HG03432 (cell line): Measurements from ENCODE around the gene SKOR2.

Source experiments
- ATAC-seq: cut with Tn5 transposase; IDR thresholded peaks from one replicate; pipeline ENCODE4 v1.9.1; 2021; ENCODE audit warnings: mild to moderate bottlenecking, moderate library complexity; ENCODE audit not compliant: unreplicated experiment

SKOR2 gene, protein sequence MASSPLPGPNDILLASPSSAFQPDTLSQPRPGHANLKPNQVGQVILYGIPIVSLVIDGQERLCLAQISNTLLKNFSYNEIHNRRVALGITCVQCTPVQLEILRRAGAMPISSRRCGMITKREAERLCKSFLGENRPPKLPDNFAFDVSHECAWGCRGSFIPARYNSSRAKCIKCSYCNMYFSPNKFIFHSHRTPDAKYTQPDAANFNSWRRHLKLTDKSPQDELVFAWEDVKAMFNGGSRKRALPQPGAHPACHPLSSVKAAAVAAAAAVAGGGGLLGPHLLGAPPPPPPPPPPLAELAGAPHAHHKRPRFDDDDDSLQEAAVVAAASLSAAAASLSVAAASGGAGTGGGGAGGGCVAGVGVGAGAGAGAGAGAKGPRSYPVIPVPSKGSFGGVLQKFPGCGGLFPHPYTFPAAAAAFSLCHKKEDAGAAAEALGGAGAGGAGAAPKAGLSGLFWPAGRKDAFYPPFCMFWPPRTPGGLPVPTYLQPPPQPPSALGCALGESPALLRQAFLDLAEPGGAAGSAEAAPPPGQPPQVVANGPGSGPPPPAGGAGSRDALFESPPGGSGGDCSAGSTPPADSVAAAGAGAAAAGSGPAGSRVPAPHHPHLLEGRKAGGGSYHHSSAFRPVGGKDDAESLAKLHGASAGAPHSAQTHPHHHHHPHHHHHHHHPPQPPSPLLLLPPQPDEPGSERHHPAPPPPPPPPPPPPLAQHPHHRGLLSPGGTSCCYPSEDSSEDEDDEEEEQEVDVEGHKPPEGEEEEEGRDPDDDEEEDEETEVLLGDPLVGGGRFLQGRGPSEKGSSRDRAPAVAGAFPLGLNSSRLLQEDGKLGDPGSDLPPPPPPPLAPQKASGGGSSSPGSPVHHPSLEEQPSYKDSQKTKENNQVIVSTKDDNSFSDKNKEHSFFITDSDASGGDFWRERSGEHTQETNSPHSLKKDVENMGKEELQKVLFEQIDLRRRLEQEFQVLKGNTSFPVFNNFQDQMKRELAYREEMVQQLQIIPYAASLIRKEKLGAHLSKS

GRCh38 chr18:47251289-47252120, at the start of gene SKOR2:
TSS of gene SKOR2 (minus strand) at chr18:47251660. CDS start at chr18:47249183, 2,477 bp downstream.
- ATAC-seq, result no peak

- no peak for ATAC-seq
Measured at GRCh38 chr18:47296462-47296861, 45.0 kb upstream of the SKOR2 start.

- ATAC-seq, result no peak
Measured at GRCh38 chr18:47294801-47295200, 43.3 kb upstream of the SKOR2 start.

- no peak for ATAC-seq
Measured at GRCh38 chr18:47288741-47289140, 37.3 kb upstream of the SKOR2 start.

- no peak for ATAC-seq
Measured at GRCh38 chr18:47287911-47288585, 36.6 kb upstream of the SKOR2 start.

- ATAC-seq, result no peak
Measured at GRCh38 chr18:47286776-47287410, 35.4 kb upstream of the SKOR2 start.

DNA sequence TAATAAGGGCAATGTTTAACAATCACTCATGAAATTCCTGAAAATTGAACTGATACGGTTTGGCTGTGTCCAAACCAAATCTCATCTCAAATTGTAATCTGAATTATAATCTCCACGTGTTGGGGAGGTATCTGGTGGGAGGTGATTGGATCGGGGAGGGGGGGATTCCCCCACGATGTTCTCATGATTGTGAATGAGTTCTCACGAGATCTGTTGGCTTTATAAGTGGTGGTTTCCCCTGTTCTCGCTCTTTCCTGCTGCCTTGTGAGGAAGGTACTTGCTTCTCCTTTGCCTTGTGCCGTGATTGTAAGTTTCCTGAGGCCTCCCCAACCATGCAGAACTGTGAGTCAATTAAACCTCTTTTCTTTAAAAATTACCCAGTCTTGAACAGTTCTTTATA, 34.0 kb upstream of the SKOR2 start:
- no peak for ATAC-seq

DNA sequence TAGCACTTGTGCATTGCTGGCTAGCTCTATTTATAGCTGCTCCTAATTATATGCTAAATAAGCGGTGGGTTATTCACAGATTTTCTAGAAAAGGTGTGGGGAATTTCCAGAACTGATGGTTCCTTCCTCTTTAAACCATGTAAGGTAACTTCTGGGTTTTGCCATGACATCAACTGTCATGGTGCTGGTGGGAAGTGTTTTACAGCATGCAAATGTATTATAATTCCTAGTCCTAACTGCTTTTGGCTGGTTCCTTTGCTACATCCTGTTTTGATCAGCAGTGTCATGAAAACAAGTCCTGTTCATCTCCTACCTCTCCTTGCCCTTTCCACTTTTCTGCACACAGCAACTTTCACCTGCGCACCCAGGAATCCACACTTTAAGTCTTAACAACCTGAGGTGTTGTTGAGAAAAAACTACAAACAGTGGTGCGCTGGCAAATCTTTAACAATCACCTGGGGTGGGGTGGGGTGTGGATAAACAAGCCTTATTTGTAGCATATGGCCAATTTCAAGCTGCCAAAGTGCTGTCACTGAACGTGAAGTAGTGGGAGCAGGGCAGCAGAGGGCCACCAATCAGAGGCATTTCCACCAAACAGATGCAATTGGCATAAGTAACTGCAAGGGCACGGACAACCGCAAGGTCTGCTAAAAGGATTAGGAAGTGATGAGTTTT, 33.4 kb upstream of the SKOR2 start:
- no peak for ATAC-seq

DNA sequence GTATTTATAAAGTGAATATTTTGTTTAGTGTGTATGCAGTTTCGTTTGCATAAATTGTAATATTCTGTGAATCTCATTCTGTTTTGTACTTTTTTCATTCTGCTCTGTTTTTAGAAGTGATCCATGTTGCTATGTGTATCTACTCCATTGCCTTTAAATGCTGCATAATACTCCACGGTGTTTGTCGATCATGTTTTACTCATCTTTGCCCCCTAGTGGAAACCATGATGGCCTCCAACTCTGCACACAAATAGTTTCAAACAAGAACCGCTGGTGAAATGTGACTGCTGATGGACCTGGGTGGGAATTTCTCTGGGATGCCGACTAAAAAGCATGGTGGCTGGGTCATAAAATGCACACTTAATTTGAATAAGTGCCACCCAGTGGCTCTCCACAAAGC, 32.0 kb upstream of the SKOR2 start:
- no peak for ATAC-seq

DNA sequence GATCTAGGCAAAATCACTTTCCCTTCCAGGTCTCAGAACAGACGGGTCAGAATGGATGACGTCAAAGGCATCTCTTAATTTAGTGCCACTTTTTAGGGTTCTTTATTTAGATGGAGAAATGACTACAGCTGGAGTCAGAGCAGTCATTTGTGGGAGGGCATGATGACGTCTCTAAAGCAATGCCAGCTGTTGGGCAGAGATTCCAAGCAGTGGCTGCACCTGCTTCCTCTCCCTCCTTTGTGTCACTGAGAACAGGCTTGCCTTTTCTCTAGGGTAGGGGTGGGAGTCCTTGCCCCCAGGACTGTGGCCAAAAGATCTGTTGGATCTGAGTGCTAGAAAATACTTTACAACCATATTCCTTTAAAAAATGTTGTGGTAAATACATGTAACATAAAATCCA, 28.7 kb upstream of the SKOR2 start:
- no peak for ATAC-seq

- ATAC-seq, result no peak
Measured at GRCh38 chr18:47274961-47275360, 23.5 kb upstream of the SKOR2 start.

- ATAC-seq, result no peak
Measured at GRCh38 chr18:47265197-47265596, 13.7 kb upstream of the SKOR2 start.

- no peak for ATAC-seq
Measured at GRCh38 chr18:47264308-47264700, 12.8 kb upstream of the SKOR2 start.

GRCh38 chr18:47263430-47264307, 12.2 kb upstream of the SKOR2 start:
- ATAC-seq, result no peak

DNA sequence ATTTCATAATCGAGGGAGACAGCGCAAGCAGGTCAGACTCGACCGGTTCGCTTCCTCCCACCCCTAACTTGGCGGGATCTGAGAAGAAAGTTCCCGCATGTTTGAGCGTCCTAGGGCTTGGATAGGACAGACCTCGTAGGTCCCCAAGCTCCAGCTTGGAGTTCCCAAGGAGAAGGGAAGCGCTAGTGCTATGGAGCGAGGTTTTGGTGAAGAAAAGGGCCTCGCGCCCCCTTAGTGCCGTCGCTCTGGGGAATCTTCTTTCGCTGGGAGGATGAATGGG, 11.6 kb upstream of the SKOR2 start:
- ATAC-seq, result no peak

DNA sequence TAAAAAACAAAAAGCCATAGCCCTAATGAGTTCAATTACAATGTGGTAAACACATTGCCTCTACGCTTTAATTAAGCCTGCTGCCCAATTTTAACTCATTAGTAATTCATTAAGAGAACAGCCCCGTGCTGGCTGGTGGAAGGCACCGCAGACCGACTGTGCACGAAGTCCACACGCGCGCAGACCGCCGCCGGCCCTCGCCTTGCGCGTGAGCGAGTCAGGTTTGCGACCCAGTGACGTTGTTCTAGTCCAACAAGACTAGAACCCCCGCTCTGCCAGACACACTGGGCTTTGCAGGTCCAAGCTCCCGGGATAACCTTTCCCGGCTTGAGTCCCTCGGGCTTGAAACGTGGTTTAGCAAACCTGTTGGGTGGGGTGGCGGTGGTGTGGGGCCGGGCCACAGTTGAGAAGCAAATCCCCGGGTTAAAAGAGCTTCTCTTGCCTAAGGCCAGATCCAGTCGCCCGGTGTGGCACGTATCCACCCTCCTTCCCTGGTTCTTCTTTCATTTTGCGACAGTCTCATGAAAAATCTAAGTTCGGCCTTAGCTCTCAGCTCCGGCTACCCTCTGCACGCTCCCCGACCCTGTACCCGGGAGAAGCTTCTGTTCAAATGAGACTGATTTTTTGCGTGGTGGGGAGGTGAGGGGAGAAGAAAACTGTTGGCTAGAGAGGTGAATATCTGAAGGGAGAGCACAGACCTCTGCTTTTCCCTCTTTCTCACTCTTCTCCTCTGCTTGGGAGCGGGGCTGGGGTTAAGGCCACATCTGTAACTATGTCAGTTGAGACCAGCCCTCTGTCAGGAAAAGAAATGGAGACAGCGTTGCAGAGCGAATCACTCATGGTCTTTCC, 11.1 kb upstream of the SKOR2 start:
- no peak for ATAC-seq

- ATAC-seq, result no peak
Measured at GRCh38 chr18:47261902-47262300, 10.4 kb upstream of the SKOR2 start.
